DOHH2 (cell line): Measurements from ENCODE around the gene LCP2.

Experiments used
- EZH2phosphoT487 ChIP-seq: fragments of 200-600 bp; sonication (generic); IDR thresholded peaks from 2 replicates; pipeline ENCODE4 v1.6.1; 2017; ENCODE audit warnings: borderline replicate concordance, mild to moderate bottlenecking, antibody characterized with exemption, low read length, moderate library complexity, mixed read lengths
- TF ChIP-seq, protein P1 (sequence below): fragments of 200-600 bp; sonication (generic); IDR thresholded peaks from one replicate; pipeline ENCODE4 v1.5.1; 2014; ENCODE audit warnings: antibody characterized with exemption, mild to moderate bottlenecking, low read depth, low read length; ENCODE audit not compliant: poor library complexity, severe bottlenecking

DNA sequence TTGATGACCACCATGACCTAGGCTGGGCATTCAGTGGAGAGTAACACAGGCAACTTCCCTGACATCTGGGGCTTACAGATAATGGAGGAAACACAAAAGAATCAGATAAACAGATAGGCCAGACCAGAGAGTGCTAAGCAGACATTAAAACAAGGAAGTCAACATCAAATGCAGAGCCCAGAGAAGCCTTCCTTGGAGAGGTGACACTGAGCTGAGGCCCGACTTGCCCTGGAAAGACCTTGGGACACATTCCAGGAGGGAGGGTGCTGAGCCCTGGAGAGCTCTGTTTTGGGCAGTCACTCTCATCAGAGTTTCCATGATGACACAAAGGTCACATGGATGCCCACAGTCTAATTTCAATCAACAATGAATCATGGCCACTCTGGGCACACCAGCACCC, 96.7 kb downstream of the LCP2 start:
- TF ChIP-seq, protein P1, sequence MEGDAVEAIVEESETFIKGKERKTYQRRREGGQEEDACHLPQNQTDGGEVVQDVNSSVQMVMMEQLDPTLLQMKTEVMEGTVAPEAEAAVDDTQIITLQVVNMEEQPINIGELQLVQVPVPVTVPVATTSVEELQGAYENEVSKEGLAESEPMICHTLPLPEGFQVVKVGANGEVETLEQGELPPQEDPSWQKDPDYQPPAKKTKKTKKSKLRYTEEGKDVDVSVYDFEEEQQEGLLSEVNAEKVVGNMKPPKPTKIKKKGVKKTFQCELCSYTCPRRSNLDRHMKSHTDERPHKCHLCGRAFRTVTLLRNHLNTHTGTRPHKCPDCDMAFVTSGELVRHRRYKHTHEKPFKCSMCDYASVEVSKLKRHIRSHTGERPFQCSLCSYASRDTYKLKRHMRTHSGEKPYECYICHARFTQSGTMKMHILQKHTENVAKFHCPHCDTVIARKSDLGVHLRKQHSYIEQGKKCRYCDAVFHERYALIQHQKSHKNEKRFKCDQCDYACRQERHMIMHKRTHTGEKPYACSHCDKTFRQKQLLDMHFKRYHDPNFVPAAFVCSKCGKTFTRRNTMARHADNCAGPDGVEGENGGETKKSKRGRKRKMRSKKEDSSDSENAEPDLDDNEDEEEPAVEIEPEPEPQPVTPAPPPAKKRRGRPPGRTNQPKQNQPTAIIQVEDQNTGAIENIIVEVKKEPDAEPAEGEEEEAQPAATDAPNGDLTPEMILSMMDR = no peak
- no peak for TF ChIP-seq EZH2phosphoT487
